Suppressor macrophage treated with lipopolysaccharide for 4 hours (primary cell): ENCODE results near the gene ASPSCR1.
"Not testable (repeated sequence)": the region's sequence is repeated elsewhere in the genome, so short reads cannot be mapped to it uniquely, and the experiment has no call there.

ENCODE experiments used
- DNase-seq: peaks from one replicate; pipeline ENCODE4 v3.0.0-alpha.2; 2020

ASPSCR1 gene

DNA sequence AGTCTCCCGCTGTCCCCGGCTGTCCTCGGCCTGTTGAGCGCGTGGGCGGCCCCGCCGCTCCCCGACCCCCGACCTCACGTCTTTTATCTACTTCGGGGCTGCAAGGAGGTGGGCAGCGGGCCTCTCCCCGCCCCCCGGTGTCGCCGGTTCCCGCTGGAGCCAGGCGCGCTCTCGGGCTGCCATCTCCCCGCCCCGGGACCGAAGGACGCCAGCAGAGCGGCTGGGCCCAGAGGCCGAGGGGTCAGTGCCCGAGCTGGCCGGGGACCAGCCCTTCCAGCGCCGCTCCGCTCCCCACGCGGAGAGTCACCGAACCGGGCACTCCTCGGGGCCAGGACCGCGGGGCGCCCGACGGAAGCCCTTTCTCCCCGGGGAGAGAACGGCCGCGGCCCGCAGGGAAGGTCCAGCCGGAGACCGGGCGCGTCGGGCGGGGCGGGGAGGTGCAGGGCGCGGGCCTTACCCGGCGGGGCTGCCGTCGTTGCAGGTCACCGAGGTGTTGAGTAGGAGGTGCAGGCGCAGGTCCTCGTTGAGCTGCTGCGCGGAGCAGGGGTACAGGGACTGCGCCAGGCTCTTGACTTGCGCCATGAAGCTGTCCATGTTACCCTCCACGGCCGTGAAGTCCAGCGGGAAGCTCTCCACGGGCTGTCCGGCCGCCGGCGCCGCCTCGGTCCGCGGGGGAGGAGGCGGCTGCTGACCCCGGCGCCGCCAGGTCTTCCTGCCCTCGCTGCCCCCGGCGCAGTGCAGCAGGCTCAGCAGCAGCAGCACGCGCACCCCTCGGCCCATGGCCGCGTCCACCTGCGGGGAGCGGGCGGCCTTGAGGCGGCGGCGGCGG, 17.1 kb upstream of the ASPSCR1 start:
- DNase-seq: no peak

GRCh38 chr17:81961087-81961511, 16.3 kb upstream of the ASPSCR1 start, which contains the start of gene NOTUM:
Gene NOTUM, minus strand, starts transcription at chr17:81961187. Its CDS starts 278 bp downstream, at chr17:81960909.
- DNase-seq: peak; percentile 27

DNA sequence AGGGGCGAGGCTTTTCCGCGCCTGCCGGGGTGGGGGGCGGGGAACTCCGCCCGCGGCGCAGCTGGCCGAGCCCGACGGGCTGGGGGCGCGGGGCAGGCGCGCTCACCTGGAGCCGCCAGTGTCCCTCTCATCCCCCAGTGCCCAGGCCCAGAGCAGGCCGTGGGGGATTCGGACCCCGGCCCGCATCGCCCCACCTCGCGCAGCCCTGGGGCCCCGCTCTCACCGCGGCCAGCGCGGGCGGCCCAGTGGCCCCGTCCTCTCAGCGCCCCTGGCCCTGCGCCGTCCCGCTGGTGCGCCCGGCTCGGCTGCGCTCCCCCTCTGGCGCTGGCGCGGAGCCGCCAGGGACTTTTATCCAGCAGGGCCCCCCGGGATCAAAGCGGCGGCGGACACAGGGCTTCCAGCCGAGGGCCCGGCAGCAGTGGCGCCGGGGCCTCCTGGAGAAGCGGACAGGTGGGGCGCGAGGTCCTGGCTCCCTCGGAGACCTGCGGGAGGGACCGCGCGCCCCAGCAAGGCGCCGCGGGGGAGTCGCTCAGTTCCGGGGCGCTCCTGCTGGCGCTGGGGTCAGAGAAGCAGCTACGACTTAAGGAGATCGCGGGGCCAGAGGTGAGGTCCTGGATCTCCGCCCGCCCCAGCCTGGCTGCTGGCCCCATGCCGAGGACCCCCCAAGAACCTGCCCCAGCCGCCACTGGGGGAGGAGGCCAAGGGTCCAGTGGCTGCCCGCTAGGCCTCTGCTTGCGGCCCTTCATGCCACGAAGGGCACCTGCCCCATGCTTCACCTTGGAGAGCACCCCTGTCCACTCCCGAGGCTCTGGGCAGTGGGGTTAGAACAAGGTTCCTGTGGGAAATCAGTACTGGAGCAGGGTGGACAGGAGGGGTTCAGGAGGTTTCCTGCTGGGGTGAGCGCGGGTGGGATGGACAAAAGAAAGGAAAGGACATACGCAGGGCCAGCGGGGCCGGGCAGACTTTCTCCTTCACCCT, 15.6 kb upstream of the ASPSCR1 start:
- no peak for DNase-seq

GRCh38 chr17:81962499-81963441, 14.7 kb upstream of the ASPSCR1 start:
- DNase-seq: no peak

GRCh38 chr17:81964081-81964849, 13.2 kb upstream of the ASPSCR1 start:
- no peak for DNase-seq

- no peak for DNase-seq
These were observed 10.8 kb upstream of the ASPSCR1 start for GRCh38 chr17:81966343-81967243.

DNA sequence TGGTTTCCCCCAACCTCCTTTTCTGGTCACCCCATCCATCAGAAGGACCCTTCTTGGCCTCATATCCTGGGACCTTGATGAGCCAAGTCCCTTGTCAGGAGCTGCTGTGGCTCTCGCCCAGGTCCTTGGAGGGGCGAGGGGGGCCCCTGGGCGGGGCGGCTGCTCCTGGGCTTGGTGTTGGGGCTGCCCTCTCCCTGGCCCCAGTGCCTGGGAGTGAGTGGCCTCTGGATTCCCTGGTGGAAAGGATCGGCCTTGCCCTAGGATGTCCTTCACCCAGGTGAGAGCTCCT, 10.2 kb upstream of the ASPSCR1 start:
- no peak for DNase-seq

GRCh38 chr17:81967533-81968395, 9.7 kb upstream of the ASPSCR1 start:
- peak; percentile 79 for DNase-seq

DNA sequence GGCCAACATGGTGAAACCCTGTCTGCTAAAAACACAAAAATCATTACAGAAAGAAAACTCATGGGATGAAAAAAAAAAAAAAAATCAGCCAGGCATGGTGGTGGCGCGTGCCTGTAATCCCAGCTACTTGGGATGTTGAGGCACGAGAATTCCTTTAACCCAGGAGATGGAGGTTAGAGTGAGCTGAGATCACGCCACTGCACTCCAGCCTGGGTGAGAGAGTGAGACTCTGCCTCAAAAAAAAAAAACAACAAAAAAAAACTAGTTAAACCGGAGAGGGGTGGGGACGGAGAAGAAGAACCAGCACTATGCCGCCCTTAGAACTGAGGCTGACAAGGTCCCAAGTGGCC, 9.1 kb upstream of the ASPSCR1 start:
- DNase-seq: no peak

DNA sequence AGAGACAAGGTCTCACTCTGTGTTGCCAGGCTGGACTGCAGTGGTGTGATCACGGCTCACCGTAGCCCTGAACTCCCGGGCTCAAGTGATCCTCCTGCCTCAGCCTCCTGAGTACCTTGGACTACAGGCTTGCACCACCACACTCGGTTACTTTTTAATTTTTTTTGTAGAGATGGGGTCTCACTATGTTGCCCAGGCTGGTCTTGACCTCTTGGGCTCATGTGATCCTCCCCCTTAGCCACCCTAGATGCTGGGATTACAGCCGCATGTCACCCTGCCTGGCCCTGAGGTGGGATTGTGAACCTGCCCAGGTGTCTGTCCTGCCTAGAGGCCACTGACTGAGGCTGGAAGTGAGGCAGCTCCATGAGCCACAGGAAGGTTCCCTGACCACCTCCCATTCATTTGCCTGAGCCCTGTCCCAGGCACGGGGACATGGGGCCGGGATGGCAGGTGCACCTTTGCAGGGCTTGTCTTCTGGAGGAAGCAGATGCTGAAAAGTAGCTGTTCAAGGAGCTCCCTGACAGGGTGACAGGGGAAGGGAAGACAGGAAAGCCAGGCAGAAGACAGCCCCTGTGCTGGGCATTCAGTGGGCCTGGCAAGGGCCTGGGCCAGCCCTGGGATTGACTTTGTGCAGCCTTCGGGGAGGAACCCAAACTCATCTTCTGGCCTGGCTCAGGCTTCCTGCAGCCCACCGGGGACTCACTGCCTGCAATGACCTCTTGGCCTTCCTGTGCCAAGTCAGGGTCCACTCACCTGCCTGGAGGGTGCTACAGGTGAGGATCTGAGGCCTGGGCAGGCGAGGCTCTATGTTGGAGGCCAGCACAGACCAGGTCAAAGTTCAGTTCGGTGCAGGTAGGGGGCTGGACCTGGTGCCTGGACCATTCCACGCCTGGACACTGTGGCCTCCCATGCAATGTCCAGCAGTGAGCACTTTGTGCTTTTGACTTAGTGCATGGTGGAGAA, 8.3 kb upstream of the ASPSCR1 start:
- no peak for DNase-seq

DNA sequence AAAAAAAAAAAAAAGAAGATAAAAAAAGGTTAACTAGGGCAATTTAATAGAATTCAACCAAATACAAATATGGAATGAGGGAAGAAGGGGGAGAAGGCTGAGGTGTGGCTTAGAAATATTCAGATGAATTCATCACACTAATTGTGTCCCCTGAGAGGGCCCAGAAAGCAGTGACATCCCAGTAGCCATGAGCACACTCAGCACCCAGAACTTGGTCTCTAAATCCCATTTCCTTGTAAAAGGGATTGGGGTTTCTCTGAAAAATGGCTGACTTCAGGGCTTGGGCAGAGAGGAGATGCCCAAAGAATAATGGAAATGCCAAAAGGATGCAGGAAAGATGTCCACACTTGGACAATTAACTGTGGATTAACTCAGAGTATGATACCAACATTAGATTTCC, 4.0 kb upstream of the ASPSCR1 start:
- no peak for DNase-seq

DNA sequence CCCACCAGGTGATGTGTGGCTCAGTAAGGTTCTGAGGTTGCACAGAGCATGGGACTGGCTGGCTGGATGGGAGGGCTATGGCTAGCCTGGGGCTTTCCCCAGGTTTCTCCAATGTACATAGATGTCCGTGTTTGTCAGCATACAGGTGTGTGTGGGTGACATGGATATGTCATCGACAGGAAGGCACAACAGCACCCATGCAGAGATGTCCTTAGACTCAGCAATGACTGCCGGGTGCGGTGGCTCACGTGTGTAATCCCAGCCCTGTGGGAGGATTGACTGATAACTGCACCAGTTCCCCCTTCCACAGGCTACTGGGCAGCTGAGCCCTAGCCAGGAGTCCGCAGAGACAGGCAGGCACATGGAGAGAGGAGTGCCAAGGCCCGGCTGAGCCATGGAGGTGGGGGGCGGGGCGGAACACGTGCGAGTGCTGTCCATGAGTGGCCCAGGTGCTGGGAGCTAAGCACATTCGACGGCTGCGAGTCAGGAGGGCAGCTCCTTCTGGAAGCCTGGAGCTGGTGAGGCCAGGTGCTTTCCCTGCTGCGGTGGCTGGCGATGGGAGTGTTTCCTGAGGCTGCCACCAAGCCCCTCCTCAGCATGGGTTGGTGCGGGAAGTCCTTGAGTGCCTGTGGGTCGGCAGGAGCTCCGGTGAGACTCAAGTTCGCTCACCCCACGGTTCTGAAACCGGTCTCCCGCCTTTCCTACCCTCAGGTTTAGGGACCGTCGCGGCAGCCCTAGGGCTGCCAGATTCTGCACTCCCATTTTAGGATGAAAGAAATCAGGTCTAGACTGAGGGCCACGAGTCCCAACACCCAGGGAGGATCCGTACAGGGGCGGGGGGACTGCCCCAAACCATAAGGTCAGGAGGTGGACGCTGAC, 858 bp upstream of the ASPSCR1 start:
- peak; percentile 16 for DNase-seq

DNA sequence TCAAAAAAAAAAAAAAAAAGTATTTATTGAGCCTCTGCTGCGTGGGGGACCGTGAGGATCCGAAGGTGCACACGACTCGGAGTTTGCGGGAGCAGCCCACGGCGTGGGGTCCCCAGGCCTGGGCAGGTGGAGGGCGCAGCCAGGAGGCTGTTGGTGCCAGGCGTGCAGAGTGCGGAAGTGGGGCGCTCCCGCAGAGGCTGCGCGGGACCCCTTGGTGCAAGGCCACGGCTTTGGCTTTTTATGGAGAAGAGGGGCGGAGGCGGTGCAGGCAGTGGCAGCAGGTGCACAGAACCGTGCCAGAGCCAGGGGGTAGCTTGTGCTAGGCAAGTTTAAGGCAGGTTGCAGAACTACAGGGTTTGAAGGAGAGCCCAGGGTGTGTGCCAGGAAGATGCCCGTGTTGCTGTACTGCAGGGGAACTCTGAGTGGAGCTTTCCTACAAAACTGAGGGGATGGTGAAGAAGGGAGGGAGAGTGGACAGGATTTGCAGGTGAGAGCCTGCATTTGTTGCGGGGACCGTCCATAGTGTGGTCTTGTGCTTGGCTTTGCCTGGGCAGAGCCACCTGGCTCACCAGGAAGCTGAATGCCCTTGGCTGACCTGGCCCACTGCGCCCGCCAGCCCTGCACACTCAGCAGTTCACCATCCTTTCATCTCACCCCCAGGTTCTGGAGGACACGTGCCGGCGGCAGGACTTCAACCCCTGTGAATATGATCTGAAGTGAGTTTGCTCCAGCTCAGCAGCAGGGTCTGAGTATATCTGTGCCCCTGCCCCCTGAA, 1.3 kb downstream of the ASPSCR1 start:
- no peak for DNase-seq

GRCh38 chr17:81980122-81980521, 2.7 kb downstream of the ASPSCR1 start:
- no peak for DNase-seq

GRCh38 chr17:81980707-81981343, 3.4 kb downstream of the ASPSCR1 start:
- DNase-seq: no peak

GRCh38 chr17:81981511-81981910, 4.1 kb downstream of the ASPSCR1 start:
- DNase-seq: not testable (repeated sequence)
